GM12878 (cell line): ENCODE measurements around the gene DYNC1H1. TPM values are rescaled to one million over a fixed set of nuclear protein-coding genes. Genes with fewer than 3 reads are reported as not detected.

Experiments
- ATAC-seq: fragments of 200-7000 bp; cut with Tn5 transposase; 3 replicates; pipeline ENCODE4 v1.9.1; 2020; ENCODE audit warnings: mild to moderate bottlenecking, moderate library complexity
- BruUV-seq: library from RNA; stranded (reverse); fragments of 400-500 nt; replicated peaks from 2 replicates; lab custom pipeline; 2021; lab: Mats Ljungman, UMichigan
- CTCF ChIA-PET: fragments of 300-600 bp; sonication (Branson Sonifier 250); formaldehyde crosslinking; extraction: SDS; loops from one replicate; lab custom pipeline; 2021; ENCODE audit warnings: inconsistent platforms; lab: Yijun Ruan, JAX
- POLR2A ChIA-PET: fragments of 350-600 bp; formaldehyde crosslinking; extraction: SDS; loops from one replicate; lab custom pipeline; 2021; ENCODE audit warnings: inconsistent platforms; lab: Charles Lee
- RAD21 ChIA-PET: fragments of 300-600 bp; sonication (Branson Sonifier 250); formaldehyde crosslinking; loops from one replicate; lab custom pipeline; 2023; ENCODE audit warnings: antibody characterized with exemption; ENCODE audit not compliant: unreplicated experiment; lab: Charles Lee
- SMC1A ChIA-PET: fragments of 300-600 bp; sonication (Branson Sonifier 250); formaldehyde crosslinking; loops from one replicate; lab custom pipeline; 2023; ENCODE audit not compliant: unreplicated experiment, uncharacterized antibody; lab: Charles Lee
- DNase-seq: peaks from one replicate; pipeline ENCODE4 v3.0.0-alpha.2; 2011; ENCODE audit warnings: low read depth, low spot score
- FAIRE-seq: peaks from 3 replicates; lab custom pipeline; 2011; peaks lifted over from hg19 to GRCh38; lab: Jason Lieb, UNC
- H2AFZ ChIP-seq: 2 replicates; pipeline ENCODE4 v1.6.0; 2011; ENCODE audit warnings: low read depth, low read length, control low read depth; ENCODE audit not compliant: control insufficient read depth
- H3K27ac ChIP-seq: 2 replicates; pipeline ENCODE4 v1.5.1; 2011; ENCODE audit warnings: control low read depth; ENCODE audit not compliant: control insufficient read depth, insufficient read depth
- H3K27me3 ChIP-seq, 2 experiments: replicated peaks in 1 of 2; 2 replicates each; pipeline versions ENCODE4 v1.6.0 to v1.6.1; 2011; ENCODE audit warnings: low read length in 1 of 2; ENCODE audit not compliant: control insufficient read depth in 2 of 2, insufficient read depth in 2 of 2
- H3K36me3 ChIP-seq, 2 experiments: 2 replicates each; pipeline ENCODE4 v1.5.1; 2011; ENCODE audit warnings: low read length in 1 of 2; ENCODE audit not compliant: control insufficient read depth in 2 of 2, insufficient read depth in 2 of 2
- H3K4me1 ChIP-seq: 2 replicates; pipeline ENCODE4 v1.6.1; 2011; ENCODE audit warnings: mild to moderate bottlenecking, low read length, moderate library complexity, mixed read lengths; ENCODE audit not compliant: control insufficient read depth, insufficient read depth
- H3K4me2 ChIP-seq: 2 replicates; pipeline ENCODE4 v1.6.0; 2011; ENCODE audit warnings: control low read depth; ENCODE audit not compliant: control insufficient read depth, insufficient read depth
- H3K4me3 ChIP-seq: fragments of 200-600 bp; sonication (generic); 2 replicates; pipeline ENCODE4 v1.5.1; 2016
- H3K79me2 ChIP-seq: 2 replicates; pipeline ENCODE4 v1.6.0; 2011; ENCODE audit warnings: low read length; ENCODE audit not compliant: control insufficient read depth, insufficient read depth
- H3K9ac ChIP-seq: 2 replicates; pipeline ENCODE4 v1.8.0; 2011; ENCODE audit warnings: low read length, control low read depth, mixed read lengths; ENCODE audit not compliant: control insufficient read depth, insufficient read depth
- H3K9me3 ChIP-seq: replicated peaks from 3 replicates; pipeline ENCODE4 v1.5.1; 2011; ENCODE audit warnings: mild to moderate bottlenecking, low read length; ENCODE audit not compliant: control insufficient read depth, insufficient read depth
- H4K20me1 ChIP-seq: 2 replicates; pipeline ENCODE4 v1.6.0; 2011; ENCODE audit not compliant: control insufficient read depth, insufficient read depth
- ATF3 ChIP-seq: IDR thresholded peaks from 2 replicates; pipeline ENCODE4 v1.6.1; 2011; ENCODE audit warnings: low read depth, mild to moderate bottlenecking, low read length, moderate library complexity, borderline replicate concordance; ENCODE audit errors: extremely low read depth
- BCL11A ChIP-seq: IDR thresholded peaks from 2 replicates; pipeline ENCODE4 v1.6.1; 2011; ENCODE audit warnings: low read depth, low read length
- CHD1 ChIP-seq: IDR thresholded peaks from 2 replicates; pipeline ENCODE4 v1.6.1; 2012; ENCODE audit warnings: low read depth, low read length, improper control_type of control experiment
- CREM ChIP-seq: IDR thresholded peaks from 2 replicates; pipeline ENCODE4 v1.6.1; 2014; ENCODE audit warnings: antibody characterized with exemption, low read depth
- ELK1 ChIP-seq: IDR thresholded peaks from 2 replicates; pipeline ENCODE4 v1.6.1; 2012; ENCODE audit warnings: low read depth, low read length, improper control_type of control experiment
- FOXM1 ChIP-seq: IDR thresholded peaks from 2 replicates; pipeline ENCODE4 v1.6.1; 2012; ENCODE audit warnings: low read depth, mild to moderate bottlenecking, inconsistent platforms, low read length, moderate library complexity
- IKZF1 ChIP-seq: fragments of 450-650 bp; conservative IDR thresholded peaks from 2 replicates; pipeline ENCODE4 v1.6.1; 2017; ENCODE audit warnings: antibody characterized with exemption, mild to moderate bottlenecking
- MYB ChIP-seq: fragments of 150-350 bp; IDR thresholded peaks from 2 replicates; pipeline ENCODE4 v1.6.1; 2014; ENCODE audit warnings: mild to moderate bottlenecking, low read depth, low read length, borderline replicate concordance
- NFXL1 ChIP-seq: fragments of 450-650 bp; IDR thresholded peaks from 2 replicates; pipeline ENCODE4 v1.6.1; 2017; ENCODE audit warnings: antibody characterized with exemption, mild to moderate bottlenecking, borderline replicate concordance
- NR2C1 ChIP-seq: fragments of 450-650 bp; IDR thresholded peaks from 2 replicates; pipeline ENCODE4 v1.6.1; 2017; ENCODE audit warnings: antibody characterized with exemption, mild to moderate bottlenecking, moderate library complexity
- NR2F1 ChIP-seq: fragments of 450-650 bp; conservative IDR thresholded peaks from 2 replicates; pipeline ENCODE4 v1.6.1; 2017; ENCODE audit warnings: mild to moderate bottlenecking
- POLR2A ChIP-seq: IDR thresholded peaks from 2 replicates; pipeline ENCODE4 v1.6.1; 2011; ENCODE audit warnings: low read depth, mild to moderate bottlenecking, low read length
- RCOR1 ChIP-seq: conservative IDR thresholded peaks from 2 replicates; pipeline ENCODE4 v1.6.1; 2012; ENCODE audit warnings: low read depth, low read length, improper control_type of control experiment
- SREBF1 ChIP-seq: IDR thresholded peaks from 2 replicates; pipeline ENCODE4 v1.6.1; 2012; ENCODE audit warnings: mild to moderate bottlenecking, low read length
- SREBF2 ChIP-seq: IDR thresholded peaks from 2 replicates; pipeline ENCODE4 v1.6.1; 2012; ENCODE audit warnings: mild to moderate bottlenecking, low read length
- SUZ12 ChIP-seq: fragments of 200-600 bp; sonication (generic); IDR thresholded peaks from one replicate; pipeline ENCODE4 v1.6.1; 2018; ENCODE audit warnings: antibody characterized with exemption, mild to moderate bottlenecking; ENCODE audit not compliant: unreplicated experiment
- ZNF24 ChIP-seq: fragments of 450-650 bp; IDR thresholded peaks from 2 replicates; pipeline ENCODE4 v1.6.1; 2017; ENCODE audit warnings: antibody characterized with exemption, mild to moderate bottlenecking
- ZNF274 ChIP-seq: IDR thresholded peaks from one replicate; pipeline ENCODE4 v1.8.0; 2011; ENCODE audit not compliant: insufficient read length, insufficient read depth
- ZNF592 ChIP-seq: fragments of 450-650 bp; IDR thresholded peaks from 2 replicates; pipeline ENCODE4 v1.6.1; 2017; ENCODE audit warnings: mild to moderate bottlenecking, moderate library complexity
- WGBS: methylation state at CpG from one replicate; pipeline ENCODE4 v1.1.6; 2016; ENCODE audit warnings: low lambda C conversion rate; ENCODE audit not compliant: insufficient replicate concordance, insufficient coverage; ENCODE audit errors: missing lambda C conversion rate; 5-methylcytosine and 5-hydroxymethylcytosine counted together
- in situ Hi-C: fragments of 300-500 bp; cut with MboI; formaldehyde crosslinking; loops from 9 replicates; pipeline ENCODE4 v1.14.3; 2018; ENCODE audit warnings: mixed read lengths
- intact Hi-C: fragments of 100-400 bp; cut with micrococcal nuclease; formaldehyde crosslinking; loops from one replicate; pipeline ENCODE4 v1.14.2; 2022; ENCODE audit not compliant: unreplicated experiment
- polyA plus RNA-seq, 11 experiments: library from polyadenylated mRNA; depleted of rRNA in 4 of 11; unstranded in 6 of 11; stranded (reverse) in 5 of 11; fragments of >200 nt; fragmentation: Nextera tagmentation in 4 of 11; fragmentation: Illumina TruSeq in 1 of 11; extraction: Ambion mirVana in 4 of 11; extraction: Trizol in 1 of 11; gene quantifications; 1 replicate in 1 of 11; 2 replicates in 10 of 11; pipeline versions ENCODE4 v1.2.1 to v1.2.3, GENCODE V29; 2011 to 2016; ENCODE audit warnings: inconsistent platforms in 2 of 11, missing spikeins in 2 of 11, low read depth in 1 of 11
- total RNA-seq, 4 experiments: library from RNA; depleted of rRNA in 3 of 4; stranded (reverse); fragments of >200 nt in 3 of 4; fragmentation: Illumina TruSeq in 1 of 4; extraction: Trizol in 1 of 4; gene quantifications; 2 replicates each; pipeline versions ENCODE4 v1.2.1 to v1.2.3, GENCODE V29; 2013 to 2021

DYNC1H1 gene
- total and polyA plus RNA-seq, 10 of the 15 experiments (the other 5 are each of a cell fraction or from before 2014, with no cell fraction given) = 38.4 to 291 (median 111) TPM

GRCh38 chr14:101926620-101927019, 37.8 kb upstream of the DYNC1H1 start:
- Histone ChIP-seq H3K36me3 (peaks cover 2 to 7% of the 10 kb centered on the region in 2 experiments; a peak in 2 of 4 replicates), H3K9ac (no peak overlapping the region), H3K9me3 (no peaks in the 10 kb centered on the region), H3K27ac (no peak overlapping the region), H3K4me2 (no peak overlapping the region), H3K27me3 (no peaks in the 10 kb centered on the region), H3K79me2 (no peaks in the 10 kb centered on the region), H2AFZ (no peak overlapping the region), H4K20me1 (no peaks in the 10 kb centered on the region), H3K4me3 (no peak overlapping the region), H3K4me1 (no peaks in the 10 kb centered on the region)
- FAIRE-seq (no peak), DNase-seq (no peak), ATAC-seq (no peak)
- intact Hi-C loops = no loop called here
- in situ Hi-C loops = no loop called here
- TSS peak; percentile 32 for BruUV-seq
- TF ChIP-seq POLR2A = no peak
- no peak for TF ChIP-seq SREBF1
- no peak for TF ChIP-seq FOXM1
- TF ChIP-seq NR2C1 = no peak
- TF ChIP-seq ZNF24 = no peak
- TF ChIP-seq MYB = no peak
- no peak for TF ChIP-seq ZNF274
- no peak for TF ChIP-seq BCL11A
- no peak for TF ChIP-seq ATF3
- TF ChIP-seq CHD1 = no peak
- TF ChIP-seq NR2F1 = no peak
- TF ChIP-seq SUZ12 = no peak
- TF ChIP-seq RCOR1 = no peak
- TF ChIP-seq NFXL1 = no peak
- no peak for TF ChIP-seq ZNF592
- no peak for TF ChIP-seq ELK1
- no peak for TF ChIP-seq SREBF2
- no peak for TF ChIP-seq IKZF1
- no peak for TF ChIP-seq CREM
- SMC1A ChIA-PET = no interaction called here
- RAD21 ChIA-PET = no interaction called here
- POLR2A ChIA-PET = no interaction called here
- WGBS = 77% methylated on average over 5 of the region's 5 CpGs
- CTCF ChIA-PET = interaction anchor here (0.6 to 1.7 kb wide), 3 partner anchors 83 to 436 kb away, joined by 3 to 4 read pairs (median 4); partner anchors contain the start of genes CINP and TECPR2
